AG04450 (cell line): Measurements from ENCODE around the gene SERTAD1. TPM values are rescaled to one million over a fixed set of nuclear protein-coding genes. Genes with fewer than 3 reads are reported as not detected.

Experiments
- CTCF ChIA-PET: fragments of 300-600, 350-600 bp; formaldehyde crosslinking; extraction: SDS; loops from one replicate; lab custom pipeline; 2022; ENCODE audit warnings: antibody characterized with exemption, inconsistent platforms; lab: Charles Lee
- POLR2A ChIA-PET: fragments of 350-600 bp; formaldehyde crosslinking; extraction: SDS; loops from one replicate; lab custom pipeline; 2021; ENCODE audit warnings: antibody characterized with exemption, inconsistent platforms; lab: Yijun Ruan, JAX
- DNase-seq: peaks from one replicate; pipeline ENCODE4 v3.0.0-alpha.2; 2011; ENCODE audit warnings: low read depth, low spot score
- H3K27ac ChIP-seq: one replicate; pipeline ENCODE4 v1.5.1; 2012; ENCODE audit warnings: low read depth, low read length, control low read depth
- H3K27me3 ChIP-seq: one replicate; pipeline ENCODE4 v1.6.0; 2012; ENCODE audit warnings: low read length; ENCODE audit not compliant: control insufficient read depth, insufficient read depth
- H3K4me3 ChIP-seq: 2 replicates; pipeline ENCODE4 v1.5.1; 2011; ENCODE audit warnings: mild to moderate bottlenecking, low read depth, low read length, control low read depth
- H3K9me3 ChIP-seq: 2 replicates; pipeline ENCODE4 v1.5.1; 2012; ENCODE audit warnings: low read length; ENCODE audit not compliant: control insufficient read depth, insufficient read depth
- polyA plus RNA-seq: library from polyadenylated mRNA; depleted of rRNA; stranded (reverse); fragments of >200 nt; gene quantifications from 2 replicates; pipeline ENCODE4 v1.2.3, GENCODE V29; 2011
- TF ChIP-seq, protein P1 (sequence below): IDR thresholded peaks from 2 replicates; pipeline ENCODE4 v1.5.1; 2011; ENCODE audit warnings: low read depth, low read length, control low read depth, inconsistent platforms

Gene SERTAD1
- polyA plus RNA-seq, 1 experiment: 11.9 TPM

- H3K4me3 ChIP-seq: no peak overlapping the region
- H3K9me3 ChIP-seq: peaks cover 3% of the 10 kb centered on the region; the same call in 1 of the 2 replicates
- ChIA-PET POLR2A (interaction anchor here (0.6 kb wide), 1 partner anchor 125 kb away, joined by 3 read pairs; no protein-coding TSS in a partner anchor), CTCF (interaction anchor here (0.6 to 0.8 kb wide), 2 partner anchors 21 to 113 kb away, joined by 3 read pairs; no protein-coding TSS in a partner anchor)
- H3K27ac ChIP-seq: no peak overlapping the region
- no peaks in the 10 kb centered on the region for H3K27me3 ChIP-seq
- TF ChIP-seq, protein P1, sequence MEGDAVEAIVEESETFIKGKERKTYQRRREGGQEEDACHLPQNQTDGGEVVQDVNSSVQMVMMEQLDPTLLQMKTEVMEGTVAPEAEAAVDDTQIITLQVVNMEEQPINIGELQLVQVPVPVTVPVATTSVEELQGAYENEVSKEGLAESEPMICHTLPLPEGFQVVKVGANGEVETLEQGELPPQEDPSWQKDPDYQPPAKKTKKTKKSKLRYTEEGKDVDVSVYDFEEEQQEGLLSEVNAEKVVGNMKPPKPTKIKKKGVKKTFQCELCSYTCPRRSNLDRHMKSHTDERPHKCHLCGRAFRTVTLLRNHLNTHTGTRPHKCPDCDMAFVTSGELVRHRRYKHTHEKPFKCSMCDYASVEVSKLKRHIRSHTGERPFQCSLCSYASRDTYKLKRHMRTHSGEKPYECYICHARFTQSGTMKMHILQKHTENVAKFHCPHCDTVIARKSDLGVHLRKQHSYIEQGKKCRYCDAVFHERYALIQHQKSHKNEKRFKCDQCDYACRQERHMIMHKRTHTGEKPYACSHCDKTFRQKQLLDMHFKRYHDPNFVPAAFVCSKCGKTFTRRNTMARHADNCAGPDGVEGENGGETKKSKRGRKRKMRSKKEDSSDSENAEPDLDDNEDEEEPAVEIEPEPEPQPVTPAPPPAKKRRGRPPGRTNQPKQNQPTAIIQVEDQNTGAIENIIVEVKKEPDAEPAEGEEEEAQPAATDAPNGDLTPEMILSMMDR: no peak
- no peak for DNase-seq
These were observed 7.8 kb downstream of the SERTAD1 start for GRCh38 chr19:40418040-40418439.

DNA sequence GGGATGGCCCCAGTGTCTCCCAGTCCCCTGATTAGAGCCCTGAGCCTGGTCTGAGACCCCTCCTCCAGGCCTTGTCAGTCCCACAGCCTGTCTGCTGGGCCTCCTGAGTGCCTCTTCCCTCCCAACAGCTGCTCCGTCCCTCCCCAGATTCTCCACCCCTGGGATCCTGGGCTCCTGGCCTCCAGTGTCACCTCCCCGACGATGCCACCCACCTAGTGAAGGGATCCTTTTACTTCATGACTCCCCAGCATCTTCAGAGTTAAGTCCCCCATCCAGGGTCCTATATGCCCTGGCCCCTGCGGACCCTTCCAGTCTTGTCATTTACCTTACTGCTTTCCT is 8.2 kb downstream of the SERTAD1 start:
- TF ChIP-seq, protein P1: no peak
- ChIA-PET CTCF (interaction anchor here (0.6 to 0.8 kb wide), 2 partner anchors 21 to 112 kb away, joined by 3 read pairs; no protein-coding TSS in a partner anchor), POLR2A (interaction anchor here (0.6 to 0.8 kb wide), 2 partner anchors 8 to 124 kb away, joined by 3 to 6 read pairs; partner anchors contain the start of gene SERTAD1)
- H3K4me3 ChIP-seq: no peak overlapping the region
- DNase-seq: no peak
- peaks cover 3% of the 10 kb centered on the region; the same call in 1 of the 2 replicates for H3K9me3 ChIP-seq
- no peak overlapping the region for H3K27ac ChIP-seq
- H3K27me3 ChIP-seq: no peaks in the 10 kb centered on the region

DNA sequence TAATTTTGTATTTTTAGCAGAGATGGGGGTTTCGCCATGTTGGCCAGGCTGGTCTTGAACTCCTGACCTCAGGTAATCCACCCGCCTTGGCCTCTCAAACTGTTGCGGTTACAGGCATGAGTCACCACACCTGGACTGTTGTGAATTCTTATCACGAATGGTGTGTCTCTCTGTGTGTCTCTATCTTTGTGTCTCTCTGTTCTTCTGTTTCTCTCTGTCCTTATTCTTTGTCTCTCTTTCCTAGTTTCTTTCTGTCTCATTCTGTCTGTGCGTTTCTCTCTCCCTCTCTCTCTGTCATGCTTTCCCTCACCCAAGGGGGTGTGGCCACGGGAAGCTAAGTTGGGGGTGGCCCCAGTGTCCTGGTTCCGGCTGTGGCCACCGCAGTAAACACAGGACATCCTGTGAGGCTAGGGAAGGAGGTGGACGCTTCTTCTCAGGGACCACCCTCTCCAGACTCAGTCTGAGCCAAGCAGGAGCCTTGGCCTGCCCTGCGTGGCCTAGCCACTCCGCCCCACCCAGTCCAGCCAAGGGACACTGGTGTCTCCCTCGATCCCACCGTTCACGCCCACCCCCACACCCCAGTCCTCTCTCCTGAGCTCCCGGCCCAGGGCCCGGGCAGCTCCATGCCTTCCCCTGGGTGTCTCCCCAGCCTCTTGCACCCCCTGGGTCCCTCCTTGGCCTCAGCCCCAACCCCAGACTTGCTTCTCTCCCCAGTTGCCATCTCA is 8.7 kb downstream of the SERTAD1 start:
- Histone ChIP-seq H3K9me3 (peaks cover 3% of the 10 kb centered on the region; the same call in 1 of the 2 replicates), H3K27me3 (no peaks in the 10 kb centered on the region), H3K27ac (no peak overlapping the region), H3K4me3 (no peak overlapping the region)
- ChIA-PET POLR2A (interaction anchor here (0.6 to 1.4 kb wide), 3 partner anchors 9 to 124 kb away, joined by 3 to 6 read pairs (median 4); partner anchors contain the start of gene SERTAD1), CTCF (interaction anchor here (0.6 to 1.0 kb wide), 3 partner anchors 20 to 185 kb away, joined by 3 to 4 read pairs (median 3); no protein-coding TSS in a partner anchor)
- no peak for DNase-seq
- TF ChIP-seq, protein P1: no peak

DNA sequence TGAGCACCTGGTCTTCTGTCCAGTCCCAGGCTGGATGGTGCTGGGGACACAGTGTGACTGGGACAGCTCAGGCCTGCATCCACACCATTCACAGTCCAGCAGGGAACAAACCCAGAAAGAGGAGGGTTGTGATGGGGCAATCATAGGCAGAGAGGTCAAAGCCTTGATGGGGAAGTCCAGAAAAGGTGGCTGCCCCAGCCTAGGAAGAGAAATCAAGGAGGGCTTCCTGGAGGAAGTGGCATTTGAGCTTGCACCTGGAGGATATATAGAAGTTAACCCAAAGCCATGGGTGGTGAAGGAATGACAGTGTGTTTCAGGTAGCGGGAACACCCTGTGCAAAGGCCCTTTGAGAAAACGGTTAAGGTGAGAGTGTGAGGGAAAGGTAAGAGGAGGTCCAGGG is 10.0 kb downstream of the SERTAD1 start:
- no peak overlapping the region for H3K27ac ChIP-seq
- peaks cover 2% of the 10 kb centered on the region; the same call in 1 of the 2 replicates for H3K9me3 ChIP-seq
- H3K27me3 ChIP-seq: no peaks in the 10 kb centered on the region
- H3K4me3 ChIP-seq: no peak overlapping the region
- POLR2A ChIA-PET: interaction anchor here (1.4 kb wide), 1 partner anchor 10 kb away, joined by 4 read pairs; the partner anchor contains the start of gene SERTAD1
- TF ChIP-seq, protein P1: no peak
- DNase-seq: no peak
- CTCF ChIA-PET: interaction anchor here (1.0 kb wide), 1 partner anchor 186 kb away, joined by 4 read pairs; no protein-coding TSS in a partner anchor
